Lower leg skin (tissue), 3 donors: ENCODE data around the gene GNAT1.

Source experiments
- CTCF ChIP-seq, 3 donors: fragments of 450-650 bp; IDR thresholded peaks; one replicate each; pipeline ENCODE4 v1.5.1; 2016; ENCODE audit warnings: antibody characterized with exemption in 3 of 3, mild to moderate bottlenecking in 3 of 3, moderate library complexity in 2 of 3
- POLR2A ChIP-seq, 2 donors: fragments of 450-650 bp; IDR thresholded peaks; one replicate each; pipeline ENCODE4 v1.6.1; 2016 to 2017; ENCODE audit warnings: antibody characterized with exemption in 2 of 2, mild to moderate bottlenecking in 1 of 2, moderate library complexity in 1 of 2

GRCh38 chr3:50215529-50215928 is 24.1 kb downstream of the GNAT1 start:
- TF ChIP-seq CTCF (IDR thresholded peaks at IDR 0.05) (no peak), POLR2A (IDR thresholded peaks at IDR 0.05) (no peak)
